HG02884 (cell line): ENCODE measurements around the gene MRPS21.
"Not testable (repeated sequence)": the region's sequence is repeated elsewhere in the genome, so short reads cannot be mapped to it uniquely, and the experiment has no call there.

ENCODE experiments used
- ATAC-seq: cut with Tn5 transposase; IDR thresholded peaks from one replicate; pipeline ENCODE4 v1.9.1; 2021; ENCODE audit warnings: mild to moderate bottlenecking, moderate library complexity; ENCODE audit not compliant: unreplicated experiment

The MRPS21 gene

GRCh38 chr1:150281221-150281757, 12.4 kb upstream of the MRPS21 start:
- no peak for ATAC-seq

- peak; percentile 76 for ATAC-seq
These were observed 11.7 kb upstream of the MRPS21 start, which contains the start of gene CIART for GRCh38 chr1:150281758-150282557. Gene CIART (plus strand): TSS chr1:150282554. CDS start chr1:150283268, 714 bp downstream.

- ATAC-seq = no peak
These were observed 11.1 kb upstream of the MRPS21 start for GRCh38 chr1:150282558-150282958.

- no peak for ATAC-seq
These were observed 10.4 kb upstream of the MRPS21 start for GRCh38 chr1:150283260-150283659.

- ATAC-seq = no peak
These were observed 5.3 kb upstream of the MRPS21 start for GRCh38 chr1:150288382-150288781.

GRCh38 chr1:150288822-150289221, 4.8 kb upstream of the MRPS21 start:
- no peak for ATAC-seq

GRCh38 chr1:150295476-150295875, 1.8 kb downstream of the MRPS21 start:
- ATAC-seq = no peak

GRCh38 chr1:150299716-150300115, 6.1 kb downstream of the MRPS21 start:
- no peak for ATAC-seq

- ATAC-seq = no peak
These were observed 8.7 kb downstream of the MRPS21 start for GRCh38 chr1:150302338-150302737.

GRCh38 chr1:150302902-150303301, 9.2 kb downstream of the MRPS21 start:
- no peak for ATAC-seq

GRCh38 chr1:150308585-150308984, 14.9 kb downstream of the MRPS21 start:
- ATAC-seq = not testable (repeated sequence)

GRCh38 chr1:150309758-150310508, 16.3 kb downstream of the MRPS21 start:
- ATAC-seq = no peak

- ATAC-seq = no peak
These were observed 18.1 kb downstream of the MRPS21 start for GRCh38 chr1:150311762-150312161.

- ATAC-seq = not testable (repeated sequence)
These were observed 21.0 kb downstream of the MRPS21 start for GRCh38 chr1:150314691-150315090.

- no peak for ATAC-seq
These were observed 27.0 kb downstream of the MRPS21 start for GRCh38 chr1:150320667-150320978.

- ATAC-seq = no peak
These were observed 28.1 kb downstream of the MRPS21 start for GRCh38 chr1:150321826-150322166.

GRCh38 chr1:150322310-150322709, 28.6 kb downstream of the MRPS21 start:
- no peak for ATAC-seq

- no peak for ATAC-seq
These were observed 39.1 kb downstream of the MRPS21 start for GRCh38 chr1:150332651-150333290.

GRCh38 chr1:150346316-150346715, 52.7 kb downstream of the MRPS21 start:
- no peak for ATAC-seq

GRCh38 chr1:150352866-150353265, 59.2 kb downstream of the MRPS21 start:
- ATAC-seq = no peak
